Smooth muscle cell (in vitro differentiated cells): Measurements from ENCODE around the gene ZSWIM9. TPM values are rescaled to one million over a fixed set of nuclear protein-coding genes. Genes with fewer than 3 reads are reported as not detected.

ENCODE experiments used
- DNase-seq: peaks from one replicate; lab custom pipeline; 2025; ENCODE audit not compliant: unreplicated experiment; lab: John Stamatoyannopoulos, UW
- H2AFZ ChIP-seq: fragments of 200-600 bp; sonication (generic); 2 replicates; pipeline ENCODE4 v1.6.0; 2016; ENCODE audit warnings: antibody characterized with exemption, low read depth, mild to moderate bottlenecking
- H3F3A ChIP-seq: fragments of 200-600 bp; sonication (generic); 2 replicates; pipeline ENCODE4 v1.6.0; 2017; ENCODE audit warnings: antibody characterized with exemption, low read depth
- H3K27ac ChIP-seq: fragments of 200-600 bp; sonication (generic); 2 replicates; pipeline ENCODE4 v1.5.1; 2016; ENCODE audit warnings: low read depth, mild to moderate bottlenecking
- H3K27me3 ChIP-seq: fragments of 200-600 bp; sonication (generic); 2 replicates; pipeline ENCODE4 v1.6.1; 2016; ENCODE audit warnings: low read depth, mild to moderate bottlenecking
- H3K36me3 ChIP-seq: fragments of 200-600 bp; sonication (generic); 2 replicates; pipeline ENCODE4 v1.5.1; 2016; ENCODE audit warnings: low read depth
- H3K4me1 ChIP-seq: fragments of 200-600 bp; sonication (generic); 2 replicates; pipeline ENCODE4 v1.5.1; 2016; ENCODE audit warnings: low read depth
- H3K4me2 ChIP-seq: fragments of 200-600 bp; sonication (generic); 2 replicates; pipeline ENCODE4 v1.6.0; 2016; ENCODE audit warnings: mild to moderate bottlenecking
- H3K4me3 ChIP-seq: fragments of 200-600 bp; sonication (generic); 2 replicates; pipeline ENCODE4 v1.5.1; 2016; ENCODE audit warnings: mild to moderate bottlenecking
- H3K79me2 ChIP-seq: fragments of 200-600 bp; sonication (generic); 2 replicates; pipeline ENCODE4 v1.6.0; 2016; ENCODE audit warnings: low read depth, mild to moderate bottlenecking
- H3K9ac ChIP-seq: fragments of 200-600 bp; sonication (generic); 2 replicates; pipeline ENCODE4 v1.6.0; 2016; ENCODE audit warnings: low read depth
- H3K9me3 ChIP-seq: fragments of 200-600 bp; sonication (generic); replicated peaks from 2 replicates; pipeline ENCODE4 v1.5.1; 2016; ENCODE audit warnings: low read depth
- H4K20me1 ChIP-seq: fragments of 200-600 bp; sonication (generic); 2 replicates; pipeline ENCODE4 v1.6.0; 2016; ENCODE audit warnings: low read depth
- CTCF ChIP-seq: fragments of 200-600 bp; sonication (generic); IDR thresholded peaks from 2 replicates; pipeline ENCODE4 v1.5.1; 2017; ENCODE audit warnings: borderline replicate concordance, mild to moderate bottlenecking, antibody characterized with exemption; ENCODE audit not compliant: insufficient read depth, poor library complexity, severe bottlenecking
- WGBS: methylation state at CpG from one replicate; pipeline ENCODE4 v1.1.7; 2016; ENCODE audit warnings: low lambda C conversion rate; 5-methylcytosine and 5-hydroxymethylcytosine counted together
- polyA plus RNA-seq: library from polyadenylated mRNA; unstranded; fragments of >200 nt; fragmentation: Nextera tagmentation; extraction: Ambion mirVana; gene quantifications from 2 replicates; pipeline ENCODE4 v1.2.1, GENCODE V29; 2016
- total RNA-seq: library from RNA; depleted of rRNA; stranded (reverse); fragments of >200 nt; gene quantifications from 2 replicates; pipeline ENCODE4 v1.2.3, GENCODE V29; 2014

ZSWIM9 gene
- total and polyA plus RNA-seq, 2 experiments from 2014 or later: 1.3 to 1.6 TPM

DNA sequence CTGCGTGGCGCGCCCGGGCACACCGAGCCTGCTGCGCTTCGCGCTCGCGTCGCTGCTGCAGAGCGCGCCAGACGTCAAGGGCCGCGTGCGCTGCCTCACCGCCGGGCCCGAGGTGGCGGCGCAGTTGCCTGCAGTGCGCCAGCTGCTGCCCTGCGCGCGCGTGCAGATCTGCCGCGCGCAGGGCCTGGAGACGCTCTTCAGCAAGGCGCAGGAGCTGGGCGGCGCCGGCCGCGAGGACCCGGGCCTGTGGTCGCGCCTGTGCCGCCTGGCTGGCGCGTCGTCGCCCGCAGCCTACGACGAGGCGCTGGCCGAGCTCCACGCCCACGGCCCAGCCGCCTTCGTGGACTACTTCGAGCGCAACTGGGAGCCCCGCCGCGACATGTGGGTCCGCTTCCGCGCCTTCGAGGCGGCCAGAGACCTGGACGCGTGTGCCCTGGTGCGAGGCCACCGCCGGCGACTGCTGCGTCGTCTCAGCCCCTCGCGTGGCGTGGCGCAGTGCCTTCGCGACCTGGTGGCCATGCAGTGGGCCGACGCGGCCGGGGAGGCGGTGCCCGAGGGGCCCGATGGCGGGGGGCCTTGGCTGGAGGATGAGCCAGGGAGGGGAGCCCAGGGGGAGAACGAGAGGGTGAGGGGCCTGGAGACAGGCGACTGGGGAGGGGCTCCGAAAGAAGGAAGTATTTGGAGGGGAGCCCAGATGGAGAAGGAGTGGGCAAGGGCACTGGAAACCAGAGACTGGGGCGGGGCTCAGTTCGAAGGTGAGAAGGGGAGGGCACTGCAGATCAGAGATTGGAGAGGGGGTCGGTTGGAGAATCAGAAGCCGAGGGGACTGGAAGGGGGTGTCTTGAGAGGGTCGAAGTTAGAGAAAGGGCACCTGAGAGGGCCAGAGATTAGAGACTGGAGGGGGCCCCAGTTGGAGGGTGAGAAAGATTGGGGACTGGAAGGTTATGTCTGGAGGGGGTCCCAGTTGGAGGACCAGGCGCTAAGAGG, 24.7 kb downstream of the ZSWIM9 start:
- Histone ChIP-seq H3K36me3 (no peaks in the 10 kb centered on the region), H3K4me3 (no peak overlapping the region), H3K4me2 (no peak overlapping the region), H3F3A (no peaks in the 10 kb centered on the region), H3K9ac (no peak overlapping the region), H3K9me3 (no peaks in the 10 kb centered on the region), H3K27ac (no peak overlapping the region), H3K4me1 (no peaks in the 10 kb centered on the region), H4K20me1 (no peaks in the 10 kb centered on the region), H3K79me2 (no peaks in the 10 kb centered on the region), H3K27me3 (no peaks in the 10 kb centered on the region), H2AFZ (no peak overlapping the region)
- 91% methylated on average over 60 of the region's 95 CpGs for WGBS
- no peak for DNase-seq
- no peak for TF ChIP-seq CTCF

DNA sequence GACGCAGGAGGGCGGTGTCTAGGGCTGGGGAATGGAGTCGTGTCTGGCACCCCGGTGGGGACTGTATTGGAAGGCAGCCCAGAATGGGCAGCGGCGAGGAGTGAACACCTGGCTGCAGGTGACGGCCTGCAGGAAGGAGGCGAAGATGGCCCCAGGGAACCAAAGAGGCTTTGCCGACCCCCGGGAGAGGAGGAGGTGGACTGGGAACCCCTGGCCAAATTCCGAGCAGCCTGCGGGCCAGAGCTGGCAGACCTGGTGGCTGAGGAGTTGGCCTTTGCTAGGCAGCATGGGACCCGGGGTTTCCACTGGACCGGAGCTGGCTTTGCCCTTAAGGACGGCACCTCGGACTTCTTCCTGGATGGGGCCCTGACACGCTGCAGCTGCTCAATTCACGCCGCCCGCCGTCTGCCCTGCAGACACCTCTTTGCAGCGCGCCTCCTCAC, 25.9 kb downstream of the ZSWIM9 start:
- 93% methylated on average over 18 of the region's 23 CpGs for WGBS
- Histone ChIP-seq H3K9ac (no peak overlapping the region), H3K4me2 (no peak overlapping the region), H3K79me2 (no peaks in the 10 kb centered on the region), H3K27me3 (no peaks in the 10 kb centered on the region), H3K9me3 (no peaks in the 10 kb centered on the region), H2AFZ (no peak overlapping the region), H4K20me1 (no peaks in the 10 kb centered on the region), H3K4me1 (no peaks in the 10 kb centered on the region), H3K36me3 (no peaks in the 10 kb centered on the region), H3K4me3 (no peak overlapping the region), H3K27ac (no peak overlapping the region), H3F3A (no peaks in the 10 kb centered on the region)
- no peak for DNase-seq
- TF ChIP-seq CTCF: no peak

GRCh38 chr19:48196933-48197665, 26.6 kb downstream of the ZSWIM9 start:
- no peak for DNase-seq
- no peaks in the 10 kb centered on the region for H4K20me1 ChIP-seq
- no peaks in the 10 kb centered on the region for H3K9me3 ChIP-seq
- TF ChIP-seq CTCF: no peak
- WGBS: 85% methylated on average over 11 of the region's 13 CpGs
- H3K27ac ChIP-seq: no peak overlapping the region
- no peak overlapping the region for H3K4me2 ChIP-seq
- H3F3A ChIP-seq: no peaks in the 10 kb centered on the region
- no peak overlapping the region for H3K4me3 ChIP-seq
- no peaks in the 10 kb centered on the region for H3K36me3 ChIP-seq
- H2AFZ ChIP-seq: no peak overlapping the region
- H3K9ac ChIP-seq: no peak overlapping the region
- no peaks in the 10 kb centered on the region for H3K27me3 ChIP-seq
- H3K79me2 ChIP-seq: no peaks in the 10 kb centered on the region
- H3K4me1 ChIP-seq: no peaks in the 10 kb centered on the region
